NCI-H1105 treated with DMSO at 0.1 percent for 48 hours (cell line): ENCODE data around the gene MRM3.
A peak's percentile ranks its signal among the peaks of the same experiment; 100 is the strongest.
"Not testable (repeated sequence)": the region's sequence is repeated elsewhere in the genome, so short reads cannot be mapped to it uniquely, and the experiment has no call there.

Experiments used
- DNase-seq: peaks from one replicate; lab custom pipeline; 2025; lab: John Stamatoyannopoulos, UW

Gene MRM3

DNA sequence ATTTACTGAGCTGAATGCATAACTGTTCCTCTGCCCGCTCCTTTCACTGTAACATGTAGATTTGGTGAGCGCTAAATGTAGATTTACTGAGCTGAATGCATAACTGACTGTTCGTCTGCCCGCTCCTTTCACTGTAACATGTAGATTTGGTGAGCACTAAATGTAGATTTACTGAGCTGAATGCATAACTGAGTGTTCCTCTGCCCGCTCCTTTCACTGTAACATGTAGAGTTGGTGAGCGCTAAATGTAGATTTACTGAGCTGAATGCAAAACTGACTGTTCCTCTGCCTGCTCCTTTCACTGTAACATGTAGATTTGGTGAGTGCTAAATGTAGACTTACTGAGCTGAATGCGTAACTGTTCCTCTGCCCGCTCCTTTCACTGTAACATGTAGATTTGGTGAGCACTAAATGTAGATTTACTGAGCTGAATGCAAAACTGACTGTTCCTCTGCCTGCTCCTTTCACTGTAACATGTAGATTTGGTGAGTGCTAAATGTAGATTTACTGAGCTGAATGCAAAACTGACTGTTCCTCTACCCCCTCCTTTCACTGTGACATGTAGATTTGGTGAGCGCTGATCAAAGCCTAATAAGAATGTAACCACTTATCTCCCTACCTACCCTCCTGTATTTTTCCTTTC is 26.7 kb upstream of the MRM3 start:
- not testable (repeated sequence) for DNase-seq

DNA sequence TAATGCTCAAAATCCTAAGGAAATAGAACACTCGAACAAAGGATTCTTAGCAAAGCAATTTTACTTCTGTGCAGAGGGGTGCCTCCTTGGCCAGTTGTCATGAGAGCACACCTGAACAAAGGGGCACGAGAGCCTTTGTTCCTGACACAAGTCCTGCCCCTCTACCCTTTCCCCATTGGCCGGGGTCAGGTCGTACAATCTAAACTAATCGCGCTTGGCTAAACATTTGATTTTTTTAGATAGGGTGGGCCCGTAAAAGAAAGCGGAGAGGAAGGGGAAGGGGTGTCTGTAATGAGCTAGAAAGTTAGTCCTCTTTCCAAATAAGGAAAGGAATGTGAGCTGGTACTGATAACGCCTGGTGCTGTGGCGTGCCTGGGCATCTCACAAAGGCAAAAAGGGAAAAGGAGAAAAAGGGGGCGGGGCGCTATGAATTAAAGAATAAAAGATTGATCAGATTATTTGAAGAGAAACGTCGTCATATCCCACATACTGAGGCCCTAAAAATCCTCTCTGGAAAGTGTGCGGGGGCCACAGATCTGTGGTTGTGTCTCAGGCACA is 26.1 kb upstream of the MRM3 start:
- DNase-seq = not testable (repeated sequence)

DNA sequence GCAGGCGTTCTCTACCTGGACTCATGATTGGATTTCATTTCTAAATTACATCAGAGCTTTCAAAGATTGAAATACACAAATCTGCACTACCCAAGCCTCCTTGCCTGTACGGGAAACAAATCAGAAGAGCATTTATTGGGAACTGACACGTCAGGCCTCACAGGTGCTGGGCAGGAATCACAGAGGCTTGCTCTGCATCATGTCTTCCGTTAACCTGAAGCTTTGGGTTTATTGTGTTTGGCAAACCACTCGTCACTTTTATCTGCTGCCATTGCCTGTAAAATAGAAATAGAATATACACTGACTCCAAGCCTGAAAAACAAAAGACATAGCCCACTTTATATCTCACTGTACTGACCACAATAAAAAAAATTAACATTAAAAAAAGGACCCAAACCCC is 22.2 kb upstream of the MRM3 start:
- DNase-seq = no peak

DNA sequence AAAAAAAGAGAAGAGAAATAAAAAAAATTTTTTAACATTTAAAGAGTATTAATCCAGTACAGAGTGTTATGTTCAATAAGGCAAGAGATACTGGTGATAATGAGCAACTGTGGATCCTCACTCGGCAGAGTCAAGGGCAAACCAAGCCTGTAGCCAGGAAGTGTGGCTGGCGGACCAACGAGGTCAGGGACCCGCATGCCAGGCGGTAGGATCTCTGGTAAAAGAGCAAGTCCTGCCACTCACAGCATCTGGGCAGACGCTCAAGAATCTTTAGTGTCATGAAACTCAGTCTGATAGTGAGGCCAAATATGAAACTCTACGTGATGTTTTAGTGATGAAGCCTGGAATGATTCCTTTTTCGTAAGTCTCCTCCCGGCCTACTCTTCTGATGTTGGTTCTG is 21.8 kb upstream of the MRM3 start:
- DNase-seq = no peak

DNA sequence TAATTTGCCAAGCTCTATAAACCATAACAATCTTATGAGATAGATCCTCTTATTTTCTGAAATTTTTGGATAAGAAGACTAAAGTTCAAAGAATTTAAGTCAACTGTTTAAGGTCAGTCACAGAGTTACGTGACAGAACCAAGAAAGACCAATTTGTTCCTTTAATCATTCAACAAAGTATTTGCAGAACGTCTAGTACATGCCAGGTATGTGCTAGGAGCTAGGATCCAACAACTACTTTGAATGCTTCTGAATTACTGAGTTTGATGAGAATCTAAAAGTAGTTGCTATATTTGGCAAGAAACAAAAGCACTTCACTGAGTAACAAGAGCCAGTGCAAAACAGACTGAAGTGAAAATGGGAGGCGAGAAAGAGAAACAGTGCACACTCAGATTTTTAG is 15.1 kb upstream of the MRM3 start:
- no peak for DNase-seq

DNA sequence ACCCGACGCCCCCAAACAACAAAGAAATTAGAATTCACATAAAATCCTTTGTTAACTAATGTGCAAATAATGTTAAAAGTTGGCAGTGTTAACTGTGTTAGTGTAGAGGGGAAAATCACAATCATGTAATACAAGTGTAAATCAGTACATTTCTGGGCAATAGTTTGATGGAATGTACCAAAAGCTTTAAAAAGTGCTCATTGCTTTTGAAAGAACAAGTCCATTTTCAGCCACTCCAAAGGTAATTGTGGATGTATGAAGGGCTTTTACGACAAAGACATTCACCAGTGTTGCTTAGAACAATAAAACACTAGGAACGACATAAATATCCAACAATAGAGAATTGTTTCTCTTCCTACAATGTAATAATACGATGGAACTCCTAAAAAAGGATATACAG is 9.1 kb upstream of the MRM3 start:
- no peak for DNase-seq

DNA sequence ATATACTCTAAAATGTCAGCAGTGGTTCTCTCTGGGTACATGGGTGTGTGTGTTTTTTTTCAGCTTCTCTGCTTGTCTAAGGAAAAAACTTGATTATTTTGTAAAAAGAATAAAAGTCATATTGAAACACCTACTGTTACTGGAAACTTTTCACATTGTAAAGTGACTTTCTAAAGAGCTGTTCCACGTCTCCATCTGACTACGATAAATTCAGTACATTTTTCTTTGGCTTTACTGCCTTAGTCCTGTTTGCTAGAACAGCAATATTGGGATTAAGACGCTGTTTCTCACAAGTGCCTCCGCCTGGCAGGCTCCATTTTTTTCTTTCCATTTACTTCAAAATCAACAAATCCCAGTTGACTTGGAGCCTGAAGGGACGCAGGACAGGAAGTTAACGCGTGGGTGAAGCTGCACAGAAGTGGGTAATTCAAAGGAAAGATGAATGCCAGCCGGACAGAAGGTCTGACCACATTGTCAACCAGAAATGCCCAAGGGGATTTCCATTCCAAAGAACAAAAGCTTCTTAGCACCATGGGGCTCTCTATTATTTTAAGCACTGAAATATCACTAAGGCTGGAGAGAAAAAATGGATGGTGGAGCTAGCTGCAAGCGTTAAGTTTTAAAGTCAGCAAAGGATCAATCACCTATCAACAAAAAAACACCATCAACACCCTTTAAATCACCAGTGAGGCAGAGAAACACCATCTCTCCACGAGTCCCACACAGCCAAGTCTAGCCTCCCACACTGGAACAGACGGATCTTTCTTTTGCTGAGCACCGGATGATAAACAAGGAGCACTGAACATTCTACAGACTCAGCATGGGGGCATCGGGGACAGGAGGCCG is 8.5 kb upstream of the MRM3 start:
- no peak for DNase-seq

DNA sequence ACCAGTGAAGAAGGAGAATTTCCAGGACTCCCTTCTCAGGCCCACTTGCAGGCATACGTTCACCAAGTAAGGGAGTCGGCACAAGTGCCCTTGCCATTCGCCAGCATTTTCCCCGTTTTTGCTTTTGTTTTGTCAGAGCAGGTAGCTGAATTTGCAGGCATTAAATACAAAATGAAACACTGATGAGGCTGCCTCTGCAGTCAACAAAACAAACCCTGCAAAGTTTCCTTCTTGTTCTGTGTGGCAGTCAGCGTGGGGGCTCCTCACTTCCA is 7.9 kb upstream of the MRM3 start:
- no peak for DNase-seq

DNA sequence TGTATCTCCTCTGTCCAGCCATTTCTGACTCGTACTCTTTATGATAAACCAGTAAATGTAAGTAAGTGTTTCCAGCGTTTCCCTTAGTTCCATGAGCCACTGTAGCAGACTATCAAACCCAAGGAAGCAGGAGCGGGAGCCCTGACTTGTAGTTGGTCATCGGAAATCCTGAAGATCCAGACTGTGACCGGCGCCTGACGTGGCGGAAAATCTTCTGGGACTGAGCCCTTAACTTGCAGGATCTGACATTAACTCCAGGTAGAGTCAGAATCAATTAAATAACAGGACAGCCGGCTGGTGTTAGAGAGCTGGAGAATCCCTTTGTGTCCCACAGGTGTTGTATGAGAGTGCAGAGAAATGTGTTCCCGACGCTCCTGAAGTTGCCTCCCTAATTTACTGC is 4.1 kb upstream of the MRM3 start:
- DNase-seq = no peak

DNA sequence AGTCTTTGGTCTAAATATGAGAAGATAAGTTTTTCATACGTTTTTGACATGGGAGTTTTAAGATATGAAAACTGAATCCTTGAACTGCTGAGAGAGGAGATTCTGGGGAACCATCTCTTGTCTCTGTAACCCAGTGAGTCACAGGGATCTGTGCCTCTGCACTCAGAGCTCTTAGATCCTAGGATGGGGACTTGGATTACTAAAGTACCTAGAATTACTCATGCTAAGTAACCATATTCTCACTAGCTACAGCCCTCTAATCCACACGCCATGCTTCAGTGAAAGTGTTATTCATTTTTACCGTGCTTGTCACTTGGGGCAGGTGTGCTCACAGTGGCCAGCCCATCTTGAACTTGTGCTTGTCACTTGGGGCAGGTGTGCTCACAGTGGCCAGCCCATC is 2.0 kb downstream of the MRM3 start:
- DNase-seq = no peak

DNA sequence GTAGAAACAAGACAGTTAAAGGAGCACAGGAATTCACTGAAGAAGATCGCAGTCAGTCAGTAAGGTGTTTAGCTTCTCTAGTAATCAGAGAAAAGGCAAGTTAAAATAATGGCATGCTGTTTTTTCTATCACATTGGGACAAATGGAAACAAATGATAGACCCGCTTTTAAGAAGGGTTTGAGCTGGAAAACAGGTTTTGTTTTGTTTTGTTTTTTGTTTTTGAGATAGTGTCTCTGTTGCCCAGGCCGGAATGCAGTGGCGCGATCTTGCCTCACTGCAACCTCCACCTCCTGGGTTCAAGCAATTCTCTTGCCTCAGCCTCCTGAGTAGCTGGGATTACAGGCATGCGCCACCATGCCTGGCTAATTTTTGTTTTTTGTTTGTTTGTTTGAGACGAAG is 3.7 kb downstream of the MRM3 start:
- DNase-seq = not testable (repeated sequence)

DNA sequence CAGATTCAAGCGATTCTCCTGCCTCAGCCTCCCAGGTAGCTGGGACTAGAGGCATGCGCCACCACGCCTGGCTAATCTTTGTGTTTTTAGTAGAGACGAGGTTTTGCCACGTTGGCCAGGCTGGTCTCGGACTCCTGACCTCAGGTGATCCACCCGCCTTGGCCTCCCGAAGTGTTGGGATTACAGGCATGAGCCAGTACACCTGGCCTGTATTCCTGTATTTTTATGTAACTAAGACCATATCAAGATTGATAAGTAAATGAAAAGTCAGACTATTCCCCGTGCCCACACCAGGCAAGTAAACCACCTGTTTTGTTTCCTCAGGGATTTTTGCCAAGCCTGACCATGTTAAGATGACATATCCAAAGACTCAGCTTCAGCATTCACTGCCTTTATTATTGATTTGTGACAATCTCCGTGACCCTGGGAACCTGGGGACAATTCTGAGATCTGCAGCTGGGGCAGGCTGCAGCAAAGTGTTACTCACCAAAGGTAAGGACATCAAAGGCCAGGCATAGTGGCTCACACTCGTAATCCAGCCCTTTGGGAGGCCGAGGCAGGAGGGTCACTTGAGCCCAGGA is 5.6 kb downstream of the MRM3 start:
- DNase-seq = no peak

DNA sequence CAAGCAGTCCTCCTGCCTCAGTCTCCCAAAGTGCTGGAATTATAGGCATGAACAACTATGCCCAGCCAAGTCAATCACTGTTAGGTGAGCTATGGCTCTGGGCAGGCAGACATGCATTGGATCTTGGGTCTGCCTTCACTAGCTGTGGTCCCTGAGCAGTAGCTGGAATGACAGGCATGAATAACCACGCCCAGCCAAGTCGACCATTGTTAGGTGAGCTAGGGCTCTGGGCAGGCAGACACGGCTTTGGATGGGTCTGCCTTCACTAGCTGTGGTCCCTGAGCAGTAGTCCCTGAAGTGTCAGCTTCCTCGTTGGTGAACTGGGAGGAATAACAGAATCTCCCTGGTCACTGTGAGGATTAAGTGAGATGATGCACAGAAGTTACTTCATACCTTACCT is 6.4 kb downstream of the MRM3 start:
- DNase-seq = no peak

DNA sequence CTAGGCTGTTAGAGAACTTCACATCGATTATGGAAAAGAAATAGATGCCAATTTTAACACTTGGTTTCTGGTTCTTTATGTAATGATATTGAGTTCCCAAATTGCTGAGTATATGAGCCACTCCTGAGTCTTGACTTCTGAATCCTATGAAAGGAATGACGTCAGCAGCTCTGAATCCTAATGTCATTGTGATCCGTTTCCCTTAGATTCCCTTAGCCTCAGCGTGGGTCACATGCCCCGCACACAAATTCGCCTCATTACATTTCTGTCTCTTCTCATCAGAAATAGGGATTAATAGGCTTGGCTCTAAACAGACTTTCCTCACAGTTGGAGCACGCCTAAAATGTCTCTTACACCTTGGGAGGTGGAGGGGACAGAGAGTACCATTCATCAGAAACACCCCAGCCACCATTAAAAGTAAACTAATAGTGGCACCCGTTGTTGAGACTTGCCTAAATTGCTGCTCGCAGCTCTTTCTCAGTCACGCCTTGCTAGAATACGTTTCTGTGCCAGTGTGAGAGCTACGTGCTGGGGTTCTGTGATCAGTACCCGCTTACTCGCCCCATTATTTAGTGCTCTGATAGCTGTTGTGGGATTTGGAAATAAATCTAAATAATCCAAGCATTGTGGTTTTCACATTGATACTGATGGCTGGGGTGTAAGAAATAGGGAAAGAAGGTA is 7.1 kb downstream of the MRM3 start:
- DNase-seq = no peak

DNA sequence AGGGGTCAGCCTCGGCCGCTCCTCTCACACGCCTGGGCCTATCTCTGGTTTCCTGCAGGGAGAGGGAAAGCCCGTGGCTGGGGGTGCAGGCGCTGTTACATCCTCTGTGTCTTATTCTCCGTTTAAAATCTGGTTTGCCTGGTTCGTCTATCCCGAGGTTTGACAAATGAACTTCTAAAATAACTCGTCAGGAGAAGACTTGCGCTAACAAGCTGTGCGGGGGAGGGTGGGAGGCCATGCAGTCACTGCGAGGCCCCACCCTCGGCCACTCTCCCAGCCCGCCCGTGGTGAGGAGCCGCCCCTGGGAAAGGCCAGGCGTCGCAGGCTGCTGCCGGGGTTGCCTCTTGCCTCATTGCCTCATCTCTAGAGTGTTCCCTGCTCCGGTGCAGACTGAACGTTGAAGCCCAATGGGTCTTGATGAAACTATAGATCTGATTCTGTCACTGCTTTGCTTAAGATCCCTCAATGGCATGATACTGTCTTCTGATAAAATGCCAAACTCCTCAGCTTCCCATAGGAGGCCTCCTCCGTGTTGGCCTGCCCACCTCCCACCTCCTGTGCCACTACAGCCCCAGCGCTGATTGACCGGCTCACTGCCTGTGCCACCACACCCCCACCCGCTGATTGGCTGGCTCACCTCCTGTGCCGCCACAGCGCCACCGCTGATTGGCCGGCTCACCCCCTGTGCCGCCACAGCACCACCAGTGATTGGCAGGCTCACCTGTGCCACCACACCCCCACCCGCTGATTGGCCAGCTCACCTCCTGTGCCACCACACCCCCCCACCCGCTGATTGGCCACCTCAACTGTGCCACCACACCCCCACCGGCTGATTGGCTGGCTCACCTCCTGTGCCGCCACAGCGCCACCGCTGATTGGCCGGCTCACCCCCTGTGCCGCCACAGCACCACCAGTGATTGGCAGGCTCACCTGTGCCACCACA is 8.0 kb downstream of the MRM3 start:
- not testable (repeated sequence) for DNase-seq

DNA sequence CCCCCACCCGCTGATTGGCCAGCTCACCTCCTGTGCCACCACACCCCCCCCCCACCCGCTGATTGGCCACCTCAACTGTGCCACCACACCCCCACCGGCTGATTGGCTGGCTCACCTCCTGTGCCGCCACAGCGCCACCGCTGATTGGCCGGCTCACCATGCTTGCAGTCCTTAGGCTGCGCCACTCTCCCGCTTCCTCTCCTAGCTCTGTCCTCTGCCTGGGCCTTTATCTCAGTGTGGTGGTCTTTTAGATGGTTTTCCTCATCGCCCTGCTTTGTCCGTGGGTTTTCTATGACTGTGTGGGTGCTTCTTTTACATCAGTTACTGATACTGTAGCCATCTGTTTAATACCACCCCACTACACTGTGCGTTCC is 8.7 kb downstream of the MRM3 start:
- DNase-seq = not testable (repeated sequence)

DNA sequence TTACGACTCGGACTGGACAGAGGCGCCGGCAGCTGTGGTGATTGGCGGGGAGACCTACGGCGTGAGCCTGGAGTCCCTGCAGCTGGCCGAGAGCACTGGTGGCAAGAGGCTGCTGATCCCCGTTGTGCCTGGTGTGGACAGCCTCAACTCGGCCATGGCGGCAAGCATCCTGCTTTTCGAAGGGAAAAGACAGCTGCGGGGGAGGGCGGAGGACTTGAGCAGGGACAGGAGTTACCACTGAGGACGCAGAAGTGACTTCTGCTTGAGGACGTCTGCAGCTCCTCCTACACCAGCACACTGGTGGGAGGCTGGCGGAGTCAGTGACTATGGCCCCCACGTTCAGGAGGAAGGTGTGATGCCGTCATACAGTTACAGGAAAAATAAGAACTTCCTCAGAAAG is 9.7 kb downstream of the MRM3 start:
- DNase-seq = no peak

DNA sequence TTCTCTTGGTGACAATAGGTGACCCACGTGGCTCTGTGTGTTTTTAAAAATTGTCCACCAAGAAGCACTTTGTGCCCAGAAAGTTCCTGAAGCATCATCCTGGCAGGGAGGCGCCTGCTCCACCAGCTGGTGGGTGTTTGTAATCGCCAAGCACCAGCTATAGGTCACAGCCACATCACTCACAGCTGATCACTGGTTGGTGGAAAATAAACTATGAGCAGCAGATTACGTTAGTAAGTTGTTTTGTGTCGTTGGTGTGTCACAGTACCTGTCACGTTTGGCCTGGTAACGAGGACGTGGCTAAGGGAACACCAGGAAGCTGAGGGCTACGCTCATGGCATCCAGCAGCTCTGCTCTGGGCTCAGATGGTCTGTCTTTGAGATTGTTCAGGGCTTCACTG is 10.1 kb downstream of the MRM3 start:
- no peak for DNase-seq

DNA sequence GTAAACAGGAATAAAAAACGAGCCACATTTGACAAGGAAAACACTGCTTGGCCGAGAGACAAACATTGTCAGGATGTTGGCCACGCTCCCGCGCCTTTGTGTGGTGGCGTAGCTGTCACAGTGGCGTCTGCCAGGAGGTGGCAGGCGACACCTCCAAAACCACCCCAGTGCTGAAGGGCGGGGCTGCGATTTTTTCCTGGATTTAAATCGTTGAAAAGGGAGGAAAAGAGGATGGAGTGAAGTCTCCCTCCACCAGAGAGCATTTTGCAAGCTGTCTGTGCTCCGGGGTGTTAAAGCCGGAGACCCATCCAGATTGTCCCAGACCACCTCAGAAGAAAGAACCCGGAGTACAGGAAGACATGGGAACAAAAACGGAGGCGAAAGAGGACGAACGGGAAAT is 12.7 kb downstream of the MRM3 start:
- peak; percentile 58 for DNase-seq

DNA sequence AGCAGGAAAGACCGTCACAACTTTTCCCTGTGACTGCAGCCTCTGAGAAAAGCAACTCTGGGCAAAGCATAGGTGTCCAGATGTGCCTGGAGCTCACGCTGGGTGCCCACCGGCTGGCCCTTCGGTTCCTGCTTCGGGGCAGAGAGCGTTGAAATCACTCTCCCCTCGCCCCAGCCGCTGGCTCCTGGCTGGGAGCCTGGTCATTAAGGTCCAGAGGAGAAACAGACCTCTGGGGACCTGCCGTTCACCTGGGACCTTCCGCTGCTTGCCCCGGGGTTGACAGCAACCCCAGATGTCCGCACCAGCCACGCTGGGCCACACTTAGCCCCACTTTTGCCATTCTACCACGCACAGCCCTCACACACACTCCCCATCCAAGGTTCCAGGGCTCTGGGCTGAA is 13.1 kb downstream of the MRM3 start:
- DNase-seq = no peak

DNA sequence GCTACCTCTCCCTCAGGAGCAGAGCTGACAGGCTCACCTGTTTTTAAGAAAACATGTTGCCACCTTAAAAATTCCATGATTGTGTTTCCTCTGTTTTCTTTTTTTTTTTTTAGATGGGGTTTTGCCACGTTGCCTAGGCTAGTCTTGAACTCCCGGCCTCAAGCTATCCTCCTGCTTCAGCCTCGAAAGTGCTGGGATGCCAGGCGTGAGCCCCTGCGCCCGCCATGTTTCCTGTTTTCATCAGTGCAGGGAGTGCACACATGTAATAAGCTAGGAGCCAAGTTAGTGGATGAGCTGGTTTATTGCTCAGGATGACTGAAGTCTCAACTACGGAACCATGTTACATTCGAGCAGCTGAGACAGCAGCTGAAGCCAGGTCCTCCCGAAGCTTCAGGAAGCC is 13.6 kb downstream of the MRM3 start:
- no peak for DNase-seq

DNA sequence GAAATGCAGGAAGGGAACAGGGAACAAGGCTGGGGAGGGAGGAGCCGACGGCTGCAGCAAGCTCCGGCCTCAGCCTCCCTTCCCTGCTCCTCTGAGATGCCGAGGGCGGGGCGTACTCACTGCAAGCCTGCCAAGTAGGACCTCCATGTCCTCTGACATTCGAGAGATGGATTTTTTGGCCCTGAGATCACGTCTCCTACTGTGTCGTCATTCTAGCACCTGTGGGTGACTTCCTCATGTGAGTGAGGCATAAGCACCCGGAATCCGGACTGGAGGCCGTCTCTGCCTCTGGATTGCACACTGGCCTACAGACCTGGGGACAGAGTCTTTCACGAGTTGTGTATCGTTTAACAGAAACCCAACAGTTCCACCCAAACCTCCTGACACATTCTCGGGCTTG is 14.5 kb downstream of the MRM3 start:
- no peak for DNase-seq
